Cerebellar cortex (tissue), 1 donor: Measurements from ENCODE around the gene DGKQ.
A peak's percentile ranks its signal among the peaks of the same experiment; 100 is the strongest.

Source experiments
- DNase-seq: peaks from one replicate; pipeline ENCODE4 v3.0.0-alpha.2; 2015; ENCODE audit warnings: low spot score

Gene DGKQ, protein sequence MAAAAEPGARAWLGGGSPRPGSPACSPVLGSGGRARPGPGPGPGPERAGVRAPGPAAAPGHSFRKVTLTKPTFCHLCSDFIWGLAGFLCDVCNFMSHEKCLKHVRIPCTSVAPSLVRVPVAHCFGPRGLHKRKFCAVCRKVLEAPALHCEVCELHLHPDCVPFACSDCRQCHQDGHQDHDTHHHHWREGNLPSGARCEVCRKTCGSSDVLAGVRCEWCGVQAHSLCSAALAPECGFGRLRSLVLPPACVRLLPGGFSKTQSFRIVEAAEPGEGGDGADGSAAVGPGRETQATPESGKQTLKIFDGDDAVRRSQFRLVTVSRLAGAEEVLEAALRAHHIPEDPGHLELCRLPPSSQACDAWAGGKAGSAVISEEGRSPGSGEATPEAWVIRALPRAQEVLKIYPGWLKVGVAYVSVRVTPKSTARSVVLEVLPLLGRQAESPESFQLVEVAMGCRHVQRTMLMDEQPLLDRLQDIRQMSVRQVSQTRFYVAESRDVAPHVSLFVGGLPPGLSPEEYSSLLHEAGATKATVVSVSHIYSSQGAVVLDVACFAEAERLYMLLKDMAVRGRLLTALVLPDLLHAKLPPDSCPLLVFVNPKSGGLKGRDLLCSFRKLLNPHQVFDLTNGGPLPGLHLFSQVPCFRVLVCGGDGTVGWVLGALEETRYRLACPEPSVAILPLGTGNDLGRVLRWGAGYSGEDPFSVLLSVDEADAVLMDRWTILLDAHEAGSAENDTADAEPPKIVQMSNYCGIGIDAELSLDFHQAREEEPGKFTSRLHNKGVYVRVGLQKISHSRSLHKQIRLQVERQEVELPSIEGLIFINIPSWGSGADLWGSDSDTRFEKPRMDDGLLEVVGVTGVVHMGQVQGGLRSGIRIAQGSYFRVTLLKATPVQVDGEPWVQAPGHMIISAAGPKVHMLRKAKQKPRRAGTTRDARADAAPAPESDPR

DNA sequence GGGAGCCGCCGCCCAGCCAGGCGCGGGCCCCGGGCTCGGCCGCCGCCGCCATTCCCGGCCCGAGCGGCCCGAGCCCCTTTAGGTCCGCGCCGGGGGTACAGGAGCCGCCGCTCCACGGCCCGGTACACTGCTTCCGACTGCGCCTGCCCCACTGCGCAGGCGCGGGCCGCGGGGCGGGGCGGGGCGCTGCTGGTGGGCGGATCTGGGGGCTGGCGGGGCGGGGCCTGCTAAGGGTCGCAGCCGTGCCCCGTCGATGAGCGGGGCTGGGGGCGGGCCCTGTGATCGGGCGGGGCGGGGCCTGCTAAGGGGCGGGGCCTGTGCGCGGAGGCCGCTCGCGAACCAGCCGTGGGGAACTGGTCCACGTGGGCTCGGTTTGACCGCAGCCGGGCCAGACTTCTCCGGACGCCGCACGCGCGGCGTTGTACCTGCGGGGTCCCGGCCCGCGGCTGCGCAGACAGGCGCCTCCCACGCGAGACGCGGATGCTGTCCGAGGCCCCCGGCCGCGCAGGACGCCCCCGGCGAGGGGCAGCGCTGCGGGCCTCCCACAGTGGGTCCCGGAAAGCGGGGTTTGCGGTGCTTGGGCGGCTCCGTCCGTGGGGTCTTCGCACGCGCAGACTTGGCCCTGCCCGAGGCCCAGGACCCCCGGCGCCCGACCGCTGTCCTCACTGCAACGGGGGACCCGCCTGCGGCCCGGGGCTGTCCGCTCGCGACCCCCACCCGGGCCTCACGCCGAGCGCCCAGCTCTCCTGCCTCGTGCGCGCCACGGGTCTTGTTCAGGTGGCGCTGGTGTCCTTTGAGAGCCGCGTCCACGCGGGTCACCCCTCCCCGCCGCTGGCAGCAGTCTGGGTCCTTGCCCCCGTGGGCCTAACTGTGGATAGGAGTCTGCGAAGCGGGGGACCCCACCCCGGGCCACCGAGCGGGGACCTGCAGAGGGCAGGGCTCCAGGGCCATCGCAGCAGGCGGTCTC, at the start of gene DGKQ:
Gene DGKQ (minus strand): TSS at position 139 of the 967 bp plus-strand sequence. CDS start 87 bp downstream, at position 52.
- peak; percentile 81 for DNase-seq

DNA sequence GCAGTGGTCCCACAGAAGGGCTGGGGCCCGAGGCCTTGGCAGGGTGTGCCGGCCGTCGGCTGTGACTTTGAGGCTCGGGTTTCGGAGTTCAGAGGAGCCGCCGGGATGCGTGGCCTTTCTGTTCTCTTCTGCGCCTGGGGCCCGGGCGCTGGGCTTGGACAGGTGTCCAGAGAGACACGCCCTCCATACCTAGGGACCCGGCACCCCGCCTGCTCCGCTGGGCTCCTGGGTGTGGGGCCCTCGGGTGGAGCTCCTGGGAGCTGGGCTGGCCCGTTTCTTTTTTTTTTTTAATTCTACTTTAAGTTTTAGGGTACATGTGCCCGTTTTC, 49.3 kb upstream of the DGKQ start:
- DNase-seq: no peak

DNA sequence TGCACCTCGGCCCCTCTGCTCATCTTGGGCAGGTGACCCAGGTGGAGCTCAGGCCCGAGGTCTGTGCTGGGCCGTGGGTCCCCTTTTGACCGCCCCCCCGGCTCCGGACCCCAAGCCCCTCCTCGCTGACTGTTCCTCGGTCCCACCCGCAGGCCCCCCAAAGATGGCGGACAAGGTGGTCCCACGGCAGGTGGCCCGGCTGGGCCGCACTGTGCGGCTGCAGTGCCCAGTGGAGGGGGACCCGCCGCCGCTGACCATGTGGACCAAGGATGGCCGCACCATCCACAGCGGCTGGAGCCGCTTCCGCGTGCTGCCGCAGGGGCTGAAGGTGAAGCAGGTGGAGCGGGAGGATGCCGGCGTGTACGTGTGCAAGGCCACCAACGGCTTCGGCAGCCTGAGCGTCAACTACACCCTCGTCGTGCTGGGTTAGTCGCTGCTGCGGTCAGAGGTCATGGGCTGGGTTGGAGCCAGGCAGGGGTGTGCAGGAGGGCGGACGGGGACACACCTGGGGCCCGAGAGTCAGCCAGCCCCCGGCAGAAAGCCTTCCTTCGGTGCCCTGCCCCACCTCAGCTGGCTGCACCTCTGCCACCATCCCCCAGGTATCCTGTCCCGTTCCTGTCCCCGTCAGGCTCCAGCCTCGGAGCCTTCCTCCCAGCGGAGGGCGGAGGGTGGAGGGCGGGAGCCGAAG, 48.8 kb upstream of the DGKQ start:
- no peak for DNase-seq

DNA sequence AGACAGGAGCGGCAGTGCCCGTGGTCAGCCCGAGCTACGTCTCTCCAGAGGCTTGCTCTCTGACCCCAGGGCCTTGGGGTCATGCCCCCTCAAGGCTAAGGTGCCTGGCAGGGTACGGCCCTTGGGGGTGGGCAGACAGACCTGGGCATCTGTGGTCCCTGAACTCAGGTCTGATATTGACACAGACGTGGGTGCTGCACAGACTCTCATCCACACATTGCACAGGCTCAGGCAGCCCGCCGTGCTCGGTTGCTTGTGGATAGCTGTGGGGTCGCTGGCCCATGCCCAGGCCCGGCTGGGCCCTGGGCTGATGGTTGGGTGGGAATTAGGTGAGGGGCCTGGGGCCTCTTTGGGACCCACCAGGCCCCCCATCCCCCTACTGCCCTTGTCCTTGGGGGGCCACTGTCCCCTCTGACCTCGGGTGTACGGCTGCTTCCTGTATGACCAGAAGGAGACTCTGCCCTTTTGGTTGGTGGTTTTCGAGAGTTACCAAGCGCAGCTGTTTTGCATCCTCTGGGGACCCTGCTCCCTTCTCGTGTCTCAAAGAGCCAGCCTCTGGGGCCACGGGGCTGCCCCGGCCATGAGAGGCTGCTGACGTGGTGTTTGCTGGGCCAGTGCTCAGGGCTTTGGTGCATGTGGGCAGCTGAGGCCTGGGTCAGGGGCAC, 48.1 kb upstream of the DGKQ start:
- no peak for DNase-seq

DNA sequence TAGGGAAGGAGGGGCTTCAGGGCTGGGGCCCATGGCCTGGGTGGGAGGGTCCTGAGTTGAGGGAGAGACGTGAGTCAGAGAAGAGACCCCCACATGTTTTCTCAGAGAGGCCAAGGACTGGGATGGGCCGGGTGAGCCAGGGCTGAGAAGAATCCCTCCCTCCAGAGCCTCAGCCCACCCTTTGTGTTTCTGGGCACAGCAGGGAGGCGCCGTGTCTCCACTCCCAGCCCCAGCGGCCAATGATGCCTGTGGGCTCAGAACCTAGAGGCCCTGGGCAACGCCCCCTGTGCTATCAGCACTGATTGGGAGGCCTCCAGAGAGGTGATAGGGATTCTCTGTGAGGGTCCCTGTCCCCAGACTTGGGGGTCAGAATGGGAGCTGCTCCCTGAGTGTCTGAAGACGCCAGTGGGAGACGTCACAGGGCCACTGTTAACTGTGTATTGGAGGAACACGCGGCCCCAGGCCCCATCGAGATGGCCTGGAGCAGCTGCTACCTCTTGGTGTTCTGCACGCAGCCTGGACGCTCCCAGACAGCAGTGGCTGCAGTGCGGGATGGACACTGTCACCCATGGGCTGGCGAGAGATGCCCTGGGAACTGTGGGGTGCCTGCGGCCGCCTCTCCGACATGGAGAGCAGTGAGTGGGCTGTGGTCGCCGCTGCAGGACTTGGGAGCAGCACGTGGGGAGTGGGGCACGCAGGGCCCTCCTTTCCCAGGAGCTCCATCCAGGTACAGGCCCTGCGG, 46.5 kb upstream of the DGKQ start:
- DNase-seq: no peak

DNA sequence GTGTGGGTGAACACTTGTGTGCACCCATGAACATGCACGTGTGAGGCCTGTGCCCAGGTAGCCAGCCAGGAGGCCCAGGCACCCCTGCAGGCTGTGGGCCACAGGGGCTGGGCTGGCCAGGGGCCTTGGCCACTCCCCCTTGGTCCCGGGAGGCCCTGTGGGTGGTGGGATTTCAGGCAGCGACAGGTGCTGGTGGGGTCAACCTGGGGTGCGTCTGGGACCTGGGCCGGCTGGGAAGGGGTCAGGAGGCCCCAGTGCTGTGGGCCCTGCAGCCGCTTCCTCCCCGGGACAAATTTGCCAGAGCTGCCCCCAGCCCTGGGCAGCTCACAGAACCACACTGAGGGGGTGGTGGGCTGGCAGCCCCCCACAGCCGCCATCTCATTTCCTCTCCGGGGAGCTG, 46.0 kb upstream of the DGKQ start:
- DNase-seq: no peak

DNA sequence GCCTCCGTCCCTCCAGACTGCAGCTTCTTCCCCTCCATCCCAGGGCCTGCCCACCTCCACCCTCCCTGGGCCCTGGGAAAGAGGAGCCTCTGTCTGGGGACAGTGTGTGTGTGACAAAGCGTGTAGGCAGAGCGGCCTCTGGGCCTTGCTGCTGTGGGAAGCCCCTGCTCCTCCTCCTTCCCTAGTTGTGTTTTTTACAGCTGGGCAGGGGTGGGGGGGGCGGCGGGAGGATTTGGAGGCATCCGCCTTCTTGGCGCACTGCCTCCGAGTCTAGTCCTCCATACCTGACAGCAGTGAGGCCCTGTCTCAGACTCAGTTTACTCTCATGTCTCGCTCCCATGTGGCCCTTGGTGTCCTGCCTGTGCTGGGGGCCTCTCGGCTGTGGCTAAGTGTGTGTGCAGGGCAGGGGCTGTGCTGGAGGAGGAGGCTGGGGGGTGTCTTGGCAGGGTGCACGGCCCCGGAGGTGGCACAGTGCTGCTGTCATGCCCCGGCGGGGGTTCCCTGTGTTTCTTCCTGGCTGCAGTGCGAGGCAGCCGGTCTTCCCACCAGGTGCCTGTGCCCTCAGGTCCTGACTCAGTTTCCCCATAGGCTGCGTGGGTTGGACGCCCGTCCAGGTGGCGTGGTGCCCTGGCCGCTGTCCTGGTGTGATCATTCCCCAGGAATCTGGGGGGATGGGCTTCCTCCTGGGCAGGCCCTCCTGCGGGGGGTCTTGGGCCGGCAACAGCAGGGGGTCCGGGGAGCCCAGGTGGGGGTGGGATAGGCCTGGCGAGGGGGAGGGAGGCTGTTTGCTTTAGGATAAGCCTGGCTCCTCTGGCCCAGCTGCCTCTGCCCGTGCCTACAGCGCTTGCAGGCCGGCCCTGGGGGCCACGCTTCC, 45.0 kb upstream of the DGKQ start:
- no peak for DNase-seq

DNA sequence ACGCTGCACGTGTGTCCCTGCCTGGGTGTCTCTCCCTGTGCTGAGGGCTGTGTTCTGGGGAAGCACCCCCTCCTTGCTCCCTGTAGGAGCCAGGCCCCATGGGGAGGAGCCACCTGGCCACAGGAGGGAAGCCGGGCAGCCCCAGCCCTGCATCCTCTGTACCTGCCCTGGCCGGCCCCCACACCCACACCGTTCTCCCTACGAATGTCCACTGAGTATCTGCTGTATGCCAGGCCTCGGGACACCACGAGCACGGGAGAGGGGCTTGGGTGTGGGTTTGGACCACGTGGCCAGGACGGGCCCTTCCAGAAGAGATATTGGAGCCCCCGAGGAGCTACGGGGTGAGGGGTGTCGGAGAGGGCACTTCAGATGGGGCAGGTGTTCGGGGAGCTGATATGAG, 44.3 kb upstream of the DGKQ start:
- DNase-seq: no peak

DNA sequence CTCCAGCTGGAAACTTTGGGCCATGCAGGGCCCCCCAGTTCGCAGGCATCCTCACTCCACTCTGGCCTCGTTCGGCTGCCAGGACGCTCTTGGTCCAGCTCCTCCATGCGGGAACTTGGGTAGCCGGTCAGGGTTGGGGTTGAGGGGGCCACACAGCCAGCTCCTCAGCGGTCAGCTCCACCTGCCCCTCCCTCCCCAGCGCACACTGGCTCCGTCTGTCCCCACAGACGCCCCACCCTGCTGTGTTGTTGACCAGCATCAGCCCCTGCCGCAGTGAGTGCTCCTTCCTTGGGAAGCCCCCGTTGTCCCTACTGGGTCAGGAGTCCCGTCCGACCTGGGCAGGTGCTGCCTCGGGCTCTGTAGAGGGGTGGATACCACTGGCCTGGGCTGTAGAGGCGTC, 43.8 kb upstream of the DGKQ start:
- DNase-seq: no peak

DNA sequence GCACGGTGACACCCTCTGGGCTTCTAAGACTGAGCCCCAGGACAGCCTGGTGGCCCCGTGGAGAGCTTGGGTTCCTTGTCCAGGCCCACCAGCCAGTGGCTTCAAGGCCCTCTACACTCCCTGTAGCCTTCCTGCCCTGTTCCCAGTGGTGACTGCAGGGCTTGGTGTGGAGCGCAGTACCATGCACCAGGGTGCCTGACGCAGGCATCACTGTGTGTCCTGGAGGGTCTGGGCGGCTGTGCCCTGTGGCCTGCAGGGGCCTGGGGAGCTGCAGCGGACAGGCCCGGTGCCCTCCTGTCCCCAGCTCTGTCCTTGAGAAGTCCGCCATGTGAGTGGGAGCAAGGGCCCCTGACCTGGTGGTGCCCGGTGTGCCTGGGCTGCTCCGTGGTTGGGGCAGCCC, 42.4 kb upstream of the DGKQ start:
- DNase-seq: no peak

DNA sequence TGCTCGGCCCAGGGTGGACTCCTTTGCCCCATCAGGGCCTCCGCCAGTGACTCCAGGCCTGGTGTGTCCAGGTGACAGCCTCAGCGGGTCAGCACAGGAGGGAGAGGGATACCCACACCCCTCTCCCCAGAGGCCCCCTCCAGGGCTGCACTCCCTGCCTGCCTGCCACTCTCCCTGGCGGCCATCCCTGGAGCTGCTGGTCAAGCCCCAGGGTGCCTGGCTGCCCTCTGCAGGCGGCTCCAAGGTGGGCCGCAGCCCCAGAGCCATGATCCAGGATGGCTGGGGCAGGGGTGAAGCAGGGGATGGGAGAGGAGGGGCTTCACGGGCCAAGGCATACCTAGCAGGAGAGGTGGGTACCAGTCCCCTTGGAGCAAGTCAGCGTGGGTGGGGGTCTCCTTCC, 41.8 kb upstream of the DGKQ start:
- DNase-seq: no peak

DNA sequence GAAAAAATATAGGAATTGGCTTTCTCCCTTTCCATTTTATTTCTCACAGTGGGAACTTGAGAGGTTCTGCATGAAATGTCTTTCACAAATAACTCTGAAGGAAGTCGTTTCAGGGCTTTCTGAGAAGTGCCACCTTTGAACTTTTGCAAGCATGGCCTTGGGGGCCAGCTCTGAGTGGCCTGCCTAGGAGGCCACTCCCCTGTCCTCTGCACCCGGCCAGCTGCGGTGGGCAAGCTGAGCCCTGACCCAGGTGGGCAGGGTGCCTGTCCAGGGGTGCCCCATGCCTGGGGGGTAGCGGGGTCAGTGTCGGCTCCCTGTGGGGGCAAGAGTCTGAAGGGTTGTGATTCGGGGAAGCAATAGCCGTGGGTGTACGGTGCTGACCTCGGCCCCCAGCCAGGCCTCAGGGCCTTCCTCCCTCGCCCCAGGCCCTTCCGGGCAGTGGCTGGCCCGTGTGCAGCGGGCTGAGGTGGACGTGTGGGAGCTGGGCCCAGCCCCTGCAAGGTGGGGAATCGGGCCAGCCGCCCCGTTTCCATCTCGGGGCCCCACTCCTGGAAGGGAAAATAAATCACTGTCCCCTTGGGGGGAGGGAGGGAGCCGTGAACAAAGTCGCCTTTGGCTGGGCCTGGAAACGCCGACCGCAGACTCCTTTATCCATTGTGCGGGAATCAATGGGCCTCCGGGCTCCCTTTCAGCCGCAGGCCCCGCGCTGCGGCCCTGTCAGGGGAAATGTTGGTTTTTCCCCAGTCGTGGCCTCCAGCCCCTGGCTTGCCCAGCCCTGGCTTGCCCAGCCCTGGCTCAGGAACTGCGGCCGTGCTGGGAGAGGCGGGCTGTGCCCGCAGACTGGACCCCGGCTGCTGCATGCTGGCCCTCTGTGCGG, 41.2 kb upstream of the DGKQ start:
- no peak for DNase-seq

DNA sequence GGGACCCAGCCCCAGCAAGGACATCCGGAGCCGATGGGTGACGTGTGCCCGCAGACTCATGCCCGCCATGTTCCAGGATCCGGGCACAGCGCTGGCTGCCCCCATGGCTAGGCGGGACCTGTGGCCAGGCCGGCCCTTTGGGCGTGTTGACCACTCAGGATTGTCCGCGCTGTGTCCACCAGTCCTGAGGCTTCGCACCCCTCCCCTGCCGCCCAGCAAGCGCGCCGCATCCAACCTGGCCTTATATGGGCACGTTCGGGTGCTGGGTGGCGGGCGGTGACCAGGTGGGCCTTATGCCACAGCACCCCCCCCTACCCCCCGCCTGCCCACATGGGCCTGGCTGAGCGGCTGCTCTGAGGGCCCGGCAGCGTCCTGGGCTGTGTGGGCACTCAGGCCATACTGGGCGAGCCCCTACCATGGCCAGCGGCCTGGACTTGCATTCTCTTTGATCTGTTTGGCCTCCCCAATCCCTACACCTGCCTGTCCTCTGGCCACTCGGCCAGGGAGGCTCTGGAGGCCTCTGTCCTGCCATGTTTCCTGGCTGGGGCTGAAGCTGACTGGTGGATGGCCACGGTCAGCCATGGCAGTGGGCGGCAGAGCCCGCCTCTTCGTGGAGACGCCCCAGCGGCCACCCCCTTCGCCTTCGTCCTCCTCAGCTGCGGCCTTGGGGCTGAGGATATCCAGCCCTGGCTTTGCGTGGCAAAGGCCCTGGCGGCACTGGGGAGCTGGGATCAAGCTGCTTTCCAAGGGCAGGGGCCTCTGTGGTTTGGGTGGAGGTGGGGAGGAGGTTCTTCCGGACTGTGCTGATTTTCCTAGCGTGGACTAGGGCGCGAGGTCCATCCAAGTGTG, 40.1 kb upstream of the DGKQ start:
- no peak for DNase-seq

DNA sequence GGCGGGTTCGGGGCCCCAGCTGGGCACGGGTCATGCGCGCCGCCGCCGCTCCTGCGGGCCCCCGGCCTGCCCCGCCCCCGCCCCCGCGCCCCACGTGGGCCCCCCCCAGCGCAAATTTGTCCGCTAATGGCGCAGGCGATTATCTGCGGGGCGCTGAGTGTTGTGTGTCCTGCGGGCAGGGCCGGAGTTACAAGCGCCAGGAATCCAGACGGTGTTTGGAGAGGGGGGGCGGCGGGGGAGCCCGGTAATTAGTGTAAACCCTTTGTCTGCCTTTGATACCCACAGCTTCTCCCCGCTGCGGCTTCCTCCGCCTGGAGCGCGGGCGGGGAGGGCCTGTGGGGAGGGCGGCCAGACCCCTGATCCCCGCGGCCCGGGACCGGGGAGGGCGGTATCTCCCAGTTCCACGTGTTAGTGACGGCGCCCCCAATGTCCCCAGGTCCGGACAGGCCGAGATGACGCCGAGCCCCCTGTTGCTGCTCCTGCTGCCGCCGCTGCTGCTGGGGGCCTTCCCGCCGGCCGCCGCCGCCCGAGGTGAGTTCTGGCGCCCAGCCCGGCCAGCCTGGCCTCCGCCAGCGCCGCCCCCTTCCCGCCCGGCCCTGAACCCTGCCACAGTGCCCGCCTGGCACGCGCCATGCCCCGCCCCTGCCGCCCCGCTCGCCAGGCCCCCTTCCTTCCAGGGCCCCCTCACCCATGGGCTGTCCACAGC, 38.8 kb upstream of the DGKQ start:
- DNase-seq: no peak

DNA sequence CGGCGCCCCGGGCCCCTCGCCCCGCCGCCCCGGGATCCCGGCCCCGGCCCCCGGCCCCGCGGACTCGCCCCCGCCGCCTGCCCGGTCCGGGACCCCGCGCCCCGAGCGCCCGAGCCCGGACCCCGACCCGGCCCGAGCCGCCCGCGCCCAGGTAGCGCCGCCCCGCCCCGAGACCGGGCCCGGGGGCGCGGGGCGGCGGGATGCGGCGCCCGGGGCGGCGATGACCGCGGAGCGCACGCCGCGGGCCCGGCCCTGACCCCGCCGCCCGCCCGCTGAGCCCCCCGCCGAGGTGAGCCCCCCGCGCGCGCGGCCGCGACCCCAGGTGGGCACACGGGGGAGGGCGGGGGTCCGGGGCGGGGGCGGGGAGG, 38.3 kb upstream of the DGKQ start:
- DNase-seq: no peak

DNA sequence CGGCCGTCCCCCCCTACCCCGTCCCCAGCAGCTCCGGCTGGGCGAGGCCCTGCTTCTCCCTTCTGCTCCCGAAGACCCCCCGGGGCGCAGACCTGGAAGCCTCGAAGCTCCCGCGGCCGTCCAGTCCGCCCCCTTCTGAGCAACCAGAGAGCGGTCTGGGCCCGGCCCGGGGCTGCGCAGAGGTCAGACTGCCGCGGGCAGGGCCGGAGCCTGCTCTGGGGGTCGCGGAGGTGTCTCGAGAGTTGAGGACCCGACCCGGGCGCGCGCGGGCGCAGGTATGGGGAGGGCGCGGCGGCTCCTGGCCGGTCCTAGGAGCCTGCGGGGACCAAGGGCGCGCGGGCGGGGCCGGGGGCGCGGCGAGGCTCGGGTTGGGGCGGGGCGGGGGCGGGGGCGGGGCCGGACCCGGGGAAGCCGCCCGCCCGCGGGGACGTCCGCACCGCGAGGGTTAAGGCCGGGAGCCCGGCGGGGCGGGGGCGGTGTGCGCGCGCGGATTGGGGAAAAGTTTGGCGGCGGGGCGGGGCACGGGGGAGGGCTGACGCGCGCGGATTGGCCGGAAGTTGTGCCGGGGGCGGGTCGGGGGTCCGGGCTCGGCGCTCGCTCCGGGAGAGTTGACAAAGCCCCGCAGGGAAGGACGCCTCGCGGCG, 37.8 kb upstream of the DGKQ start, which contains the start of gene FGFRL1:
Gene FGFRL1 (plus strand): TSS at position 605 of the 644 bp plus-strand sequence. CDS start 860 bp downstream, outside the sequence.
- DNase-seq: peak; percentile 54
